Measurements from ENCODE around the gene RTP5.

The RTP5 gene

DNA sequence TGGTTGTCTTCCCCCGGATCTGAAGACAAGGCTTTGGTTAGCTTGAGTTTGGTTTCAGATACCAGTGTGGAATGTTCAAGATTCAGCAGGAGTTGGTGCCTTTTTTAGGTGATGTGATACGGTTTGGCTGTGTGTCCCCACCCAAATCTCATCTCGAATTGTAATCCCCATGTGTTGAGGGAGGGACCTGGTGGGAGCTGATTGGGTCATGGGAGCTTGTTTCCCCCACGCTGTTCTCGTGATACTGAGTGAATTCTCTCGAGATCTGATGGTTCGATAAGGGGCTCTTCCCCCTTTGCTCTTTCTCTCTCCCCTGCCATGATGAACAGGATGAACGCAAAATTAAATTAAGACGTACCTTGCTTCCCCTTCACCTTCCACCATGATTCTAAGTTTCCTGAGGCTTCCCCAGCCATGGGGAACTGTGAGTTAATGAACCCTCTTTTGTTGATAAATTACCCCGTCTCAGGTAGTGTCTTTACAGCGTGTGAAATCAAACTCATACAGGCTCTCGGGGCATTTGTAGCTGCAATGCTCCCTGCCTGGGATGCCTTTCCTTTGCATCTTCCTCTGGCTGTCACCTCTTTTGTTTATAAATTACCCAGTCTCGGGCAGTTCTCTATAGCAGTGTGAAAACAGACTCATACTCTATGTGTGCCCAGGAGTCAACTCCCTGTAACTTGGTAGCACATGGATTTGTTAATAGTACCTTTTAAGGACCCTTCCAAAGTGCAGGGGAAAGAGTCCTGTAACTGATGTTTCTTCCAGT is 32.1 kb upstream of the RTP5 start:
- TF ChIP-seq, protein P1, sequence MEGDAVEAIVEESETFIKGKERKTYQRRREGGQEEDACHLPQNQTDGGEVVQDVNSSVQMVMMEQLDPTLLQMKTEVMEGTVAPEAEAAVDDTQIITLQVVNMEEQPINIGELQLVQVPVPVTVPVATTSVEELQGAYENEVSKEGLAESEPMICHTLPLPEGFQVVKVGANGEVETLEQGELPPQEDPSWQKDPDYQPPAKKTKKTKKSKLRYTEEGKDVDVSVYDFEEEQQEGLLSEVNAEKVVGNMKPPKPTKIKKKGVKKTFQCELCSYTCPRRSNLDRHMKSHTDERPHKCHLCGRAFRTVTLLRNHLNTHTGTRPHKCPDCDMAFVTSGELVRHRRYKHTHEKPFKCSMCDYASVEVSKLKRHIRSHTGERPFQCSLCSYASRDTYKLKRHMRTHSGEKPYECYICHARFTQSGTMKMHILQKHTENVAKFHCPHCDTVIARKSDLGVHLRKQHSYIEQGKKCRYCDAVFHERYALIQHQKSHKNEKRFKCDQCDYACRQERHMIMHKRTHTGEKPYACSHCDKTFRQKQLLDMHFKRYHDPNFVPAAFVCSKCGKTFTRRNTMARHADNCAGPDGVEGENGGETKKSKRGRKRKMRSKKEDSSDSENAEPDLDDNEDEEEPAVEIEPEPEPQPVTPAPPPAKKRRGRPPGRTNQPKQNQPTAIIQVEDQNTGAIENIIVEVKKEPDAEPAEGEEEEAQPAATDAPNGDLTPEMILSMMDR (IDR thresholded peaks at IDR 0.05; ENCODE audit: extremely low read depth, insufficient read depth, missing control alignments): no peak
- in situ Hi-C loops (cut with MboI; ENCODE audit: low pct_unique_long_range_greater_than_20kb, low sequenced_read_pairs, unreplicated experiment): no loop called here

DNA sequence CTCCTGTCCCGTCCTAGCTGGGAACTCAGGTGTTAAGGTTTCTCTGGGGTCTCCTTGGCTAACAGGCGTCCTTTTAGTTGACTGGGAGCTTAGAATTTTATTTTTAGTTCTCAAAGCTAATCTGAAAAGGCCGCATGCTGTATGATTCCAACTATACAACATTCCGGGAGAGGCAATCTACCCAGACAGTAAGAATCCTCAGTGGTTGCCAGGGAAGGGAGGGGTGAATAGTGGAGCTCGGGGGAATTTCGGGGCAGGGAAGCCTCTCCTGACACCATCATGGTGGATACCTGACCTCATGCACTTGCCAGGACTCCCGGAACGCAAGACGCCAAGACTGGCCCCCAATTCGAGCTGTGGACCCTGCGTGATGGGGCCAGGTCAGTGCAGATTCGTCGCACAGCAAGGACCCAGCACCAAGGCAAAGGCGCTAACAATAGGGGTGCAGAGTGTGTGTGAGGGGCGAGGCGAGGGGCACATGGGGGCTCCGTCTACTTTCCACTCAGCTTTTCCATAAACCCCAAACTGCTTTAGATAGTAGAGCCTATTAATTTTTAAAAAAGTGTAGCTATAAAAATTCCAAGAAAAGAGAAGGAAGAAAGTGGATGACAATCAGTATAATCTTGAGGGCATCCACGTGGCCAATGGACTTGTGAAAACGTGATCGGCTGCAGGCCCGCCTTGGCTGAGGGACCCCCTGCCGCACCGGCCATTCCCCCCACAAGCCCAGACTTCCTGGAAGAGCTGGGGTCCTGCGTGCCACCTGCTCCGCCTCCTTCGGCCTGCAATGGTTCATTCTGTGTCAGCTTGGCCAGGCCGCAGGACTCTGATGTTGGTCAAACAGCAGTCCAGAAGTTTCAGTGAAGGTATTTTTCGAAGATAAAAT is 28.1 kb upstream of the RTP5 start:
- no peak for DNase-seq (ENCODE audit: low spot score)
- in situ Hi-C loops (cut with MboI; ENCODE audit: low pct_unique_long_range_greater_than_20kb, low sequenced_read_pairs, unreplicated experiment): no loop called here
- TF ChIP-seq, protein P1 (IDR thresholded peaks at IDR 0.05; ENCODE audit: extremely low read depth, insufficient read depth, missing control alignments): no peak

More for the DNA sequence above, 32.1 kb upstream of the RTP5 start:
- no peak for DNase-seq (ENCODE audit: low spot score)

DNA sequence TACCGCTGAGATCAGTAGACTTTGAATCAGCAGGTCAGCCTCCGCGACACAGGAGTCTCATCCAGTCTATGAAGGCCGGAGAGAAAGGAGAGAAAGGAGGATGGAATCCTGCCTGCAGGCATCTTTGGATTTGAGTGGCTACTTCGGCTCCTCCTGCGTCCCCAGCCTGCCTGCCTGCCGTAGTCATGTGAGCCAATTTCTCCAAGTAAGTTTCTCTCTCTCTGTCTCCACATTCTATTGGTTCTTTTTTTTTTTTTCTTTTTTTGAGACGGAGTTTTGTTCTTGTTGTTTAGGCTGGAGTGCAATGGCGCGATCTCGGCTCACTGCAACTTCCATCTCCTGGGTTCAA is 27.5 kb upstream of the RTP5 start:
- in situ Hi-C loops (cut with MboI; ENCODE audit: low pct_unique_long_range_greater_than_20kb, low sequenced_read_pairs, unreplicated experiment): no loop called here
- DNase-seq (ENCODE audit: low spot score): no peak
- TF ChIP-seq, protein P1 (IDR thresholded peaks at IDR 0.05; ENCODE audit: extremely low read depth, insufficient read depth, missing control alignments): no peak

DNA sequence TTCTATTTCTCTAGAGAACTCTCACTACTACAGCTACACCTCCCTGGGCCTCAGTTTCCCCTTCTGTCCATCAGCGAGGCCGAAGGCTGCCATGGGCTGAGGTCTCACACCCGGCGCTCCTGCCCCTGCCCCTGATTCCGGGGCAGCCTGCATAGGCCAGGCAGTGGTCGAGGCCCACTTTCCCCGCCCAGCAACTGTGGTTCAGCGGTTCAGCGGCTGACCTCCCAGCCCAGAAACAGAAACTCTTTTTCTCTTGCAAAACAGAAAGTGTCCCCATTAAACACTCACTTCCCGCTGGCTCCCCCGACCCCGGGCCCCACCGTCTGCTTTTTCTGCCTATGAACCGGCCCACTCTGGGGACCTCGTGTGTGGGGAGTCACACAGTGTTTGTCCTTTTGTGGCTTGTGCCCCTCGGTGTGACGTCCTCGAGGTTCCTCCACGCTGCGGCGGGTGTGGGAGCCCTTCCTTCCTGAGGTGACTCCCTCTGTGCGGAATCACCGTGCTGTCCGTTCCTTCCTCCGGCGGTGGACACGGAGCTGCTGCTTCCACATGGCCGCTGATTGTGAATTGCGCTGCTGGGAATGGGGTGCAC is 26.8 kb upstream of the RTP5 start:
- in situ Hi-C loops (cut with MboI; ENCODE audit: low pct_unique_long_range_greater_than_20kb, low sequenced_read_pairs, unreplicated experiment): no loop called here
- peak; percentile 87 for DNase-seq (ENCODE audit: low spot score)
- TF ChIP-seq, protein P1 (IDR thresholded peaks at IDR 0.05; ENCODE audit: extremely low read depth, insufficient read depth, missing control alignments): no peak

DNA sequence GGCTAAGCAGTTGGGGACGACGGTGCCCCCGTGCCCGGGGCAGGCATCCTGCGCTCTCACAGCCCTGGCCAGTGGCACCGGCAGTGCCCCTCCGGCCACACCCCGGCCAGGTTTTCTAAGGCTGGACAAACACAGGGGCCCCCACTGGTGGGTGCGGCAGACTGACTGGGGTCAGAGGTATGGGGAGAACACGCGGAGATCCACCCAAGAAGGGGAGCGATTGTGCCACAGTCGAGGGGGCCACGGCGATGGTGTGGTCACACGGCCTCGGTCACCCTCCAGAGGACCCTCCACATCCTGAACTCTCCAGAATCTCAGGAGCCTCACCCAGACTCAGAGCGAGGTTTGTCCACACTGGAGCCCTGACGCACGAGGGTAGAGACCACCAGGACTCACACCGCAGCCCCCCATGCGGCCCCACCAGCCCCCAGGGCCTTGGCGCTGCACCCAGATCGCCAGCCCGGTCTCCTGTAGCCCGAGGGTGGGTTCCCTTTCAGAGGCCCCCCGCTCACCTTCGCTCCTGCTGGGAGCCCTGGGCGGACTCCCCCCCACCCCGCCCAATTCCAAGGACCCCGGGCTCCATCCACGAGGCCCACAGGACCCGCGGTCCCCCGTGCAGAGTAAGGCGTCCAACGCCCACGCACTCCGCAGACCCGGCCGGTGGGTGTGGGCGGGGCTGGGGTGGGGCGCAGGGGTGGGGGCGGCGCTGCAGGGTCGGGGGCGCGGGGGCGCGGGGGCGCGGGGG is 26.0 kb upstream of the RTP5 start:
- in situ Hi-C loops (cut with MboI; ENCODE audit: low pct_unique_long_range_greater_than_20kb, low sequenced_read_pairs, unreplicated experiment): no loop called here
- peak; percentile 51 for DNase-seq (ENCODE audit: low spot score)
- TF ChIP-seq, protein P1 (IDR thresholded peaks at IDR 0.05; ENCODE audit: extremely low read depth, insufficient read depth, missing control alignments): no peak
